WTC11 (cell line): ENCODE data around the gene NENF. TPM values are rescaled to one million over a fixed set of nuclear protein-coding genes. Genes with fewer than 3 reads are reported as not detected.

ENCODE experiments used
- ATAC-seq: fragments of 200-7000 bp; cut with Tn5 transposase; 2 replicates; pipeline ENCODE4 v1.10.0; 2021; ENCODE audit warnings: mild to moderate bottlenecking, moderate library complexity
- CTCF ChIA-PET: fragments of 300-600 bp; sonication (Branson Sonifier 250); formaldehyde crosslinking; loops from one replicate; lab custom pipeline; 2021; ENCODE audit warnings: antibody characterized with exemption; lab: Charles Lee
- POLR2A ChIA-PET: fragments of 350-600 bp; sonication (Branson Sonifier 250); formaldehyde crosslinking; loops from one replicate; lab custom pipeline; 2021; ENCODE audit warnings: antibody characterized with exemption; lab: Charles Lee
- DNase-seq: peaks from one replicate; pipeline ENCODE4 v3.0.0; 2021; ENCODE audit warnings: low spot score
- H3K27ac Mint-ChIP-seq: 2 replicates; pipeline ENCODE4 v1.8.0; 2021; ENCODE audit warnings: mixed read lengths
- H3K27me3 Mint-ChIP-seq: 2 replicates; pipeline ENCODE4 v1.8.0; 2021; ENCODE audit warnings: low read depth, mild to moderate bottlenecking, moderate library complexity, mixed read lengths
- H3K36me3 Mint-ChIP-seq: 2 replicates; pipeline ENCODE4 v1.8.0; 2021; ENCODE audit warnings: mixed read lengths
- H3K4me1 Mint-ChIP-seq: 2 replicates; pipeline ENCODE4 v1.8.0; 2022; ENCODE audit warnings: mixed read lengths
- H3K4me3 Mint-ChIP-seq: 2 replicates; pipeline ENCODE4 v1.8.0; 2021; ENCODE audit warnings: mild to moderate bottlenecking, moderate library complexity, mixed read lengths
- H3K9me3 Mint-ChIP-seq: 2 replicates; pipeline ENCODE4 v1.8.0; 2021; ENCODE audit warnings: mixed read lengths
- ARID4B ChIP-seq: sonication (generic); formaldehyde crosslinking; IDR thresholded peaks from 2 replicates; pipeline ENCODE4 v1.8.0; 2023; ENCODE audit warnings: missing genetic modification reagents, mild to moderate bottlenecking, borderline replicate concordance
- ATF1 ChIP-seq: sonication (generic); formaldehyde crosslinking; IDR thresholded peaks from 2 replicates; pipeline ENCODE4 v1.8.1; 2023; ENCODE audit warnings: mild to moderate bottlenecking, moderate library complexity, missing genetic modification reagents
- ATF6 ChIP-seq: sonication (generic); formaldehyde crosslinking; IDR thresholded peaks from 2 replicates; pipeline ENCODE4 v1.8.1; 2023; ENCODE audit warnings: mild to moderate bottlenecking, missing genetic modification reagents
- ERG ChIP-seq: fragments of 250-450 bp; sonication (Bioruptor Pico); IDR thresholded peaks from 2 replicates; pipeline ENCODE4 v1.8.0; 2021; ENCODE audit warnings: mild to moderate bottlenecking
- ESRRA ChIP-seq: sonication (generic); formaldehyde crosslinking; IDR thresholded peaks from 2 replicates; pipeline ENCODE4 v1.8.1; 2022; ENCODE audit warnings: mild to moderate bottlenecking, missing genetic modification reagents, borderline replicate concordance
- HMGXB4 ChIP-seq: sonication (generic); formaldehyde crosslinking; IDR thresholded peaks from 2 replicates; pipeline ENCODE4 v1.8.1; 2023; ENCODE audit warnings: mild to moderate bottlenecking, moderate library complexity, missing genetic modification reagents
- JUN ChIP-seq: sonication (generic); formaldehyde crosslinking; IDR thresholded peaks from 2 replicates; pipeline ENCODE4 v1.8.0; 2023; ENCODE audit warnings: mild to moderate bottlenecking, missing genetic modification reagents
- NFATC4 ChIP-seq: fragments of 250-450 bp; sonication (Bioruptor Pico); IDR thresholded peaks from 2 replicates; pipeline ENCODE4 v1.9.0; 2021; ENCODE audit warnings: mild to moderate bottlenecking
- PRDM15 ChIP-seq: sonication (generic); formaldehyde crosslinking; IDR thresholded peaks from 2 replicates; pipeline ENCODE4 v1.8.0; 2022; ENCODE audit warnings: missing genetic modification reagents
- USF1 ChIP-seq: sonication (generic); formaldehyde crosslinking; IDR thresholded peaks from 2 replicates; pipeline ENCODE4 v1.8.0; 2022; ENCODE audit warnings: mild to moderate bottlenecking, missing genetic modification reagents
- ZBTB21 ChIP-seq: sonication (generic); formaldehyde crosslinking; IDR thresholded peaks from 2 replicates; pipeline ENCODE4 v1.8.1; 2023; ENCODE audit warnings: mild to moderate bottlenecking, missing genetic modification reagents, borderline replicate concordance
- ZNF219 ChIP-seq: sonication (generic); formaldehyde crosslinking; IDR thresholded peaks from 2 replicates; pipeline ENCODE4 v1.8.0; 2023; ENCODE audit warnings: missing genetic modification reagents, mild to moderate bottlenecking, borderline replicate concordance
- ZNF263 ChIP-seq: sonication (generic); formaldehyde crosslinking; IDR thresholded peaks from 2 replicates; pipeline ENCODE4 v1.8.1; 2022; ENCODE audit warnings: low read depth, mild to moderate bottlenecking, moderate library complexity, missing genetic modification reagents
- ZNF396 ChIP-seq: fragments of 250-450 bp; sonication (Bioruptor Pico); IDR thresholded peaks from 2 replicates; pipeline ENCODE4 v1.8.0; 2021; ENCODE audit warnings: mild to moderate bottlenecking, moderate library complexity, borderline replicate concordance
- ZNF416 ChIP-seq: fragments of 250-450 bp; sonication (Bioruptor Pico); IDR thresholded peaks from 2 replicates; pipeline ENCODE4 v1.9.0; 2021; ENCODE audit warnings: mild to moderate bottlenecking, inconsistent platforms
- ZNF425 ChIP-seq: fragments of 250-450 bp; sonication (Bioruptor Pico); conservative IDR thresholded peaks from 2 replicates; pipeline ENCODE4 v1.9.0; 2021; ENCODE audit warnings: mild to moderate bottlenecking
- ZNF671 ChIP-seq: fragments of 250-450 bp; sonication (Bioruptor Pico); IDR thresholded peaks from 2 replicates; pipeline ENCODE4 v1.8.0; 2021; ENCODE audit warnings: mild to moderate bottlenecking
- total RNA-seq: library from RNA; stranded (reverse); gene quantifications from 3 replicates; pipeline ENCODE4 v1.2.3, GENCODE V29; 2021

NENF gene
- total RNA-seq, 1 experiment from 2014 or later = 27.3 TPM

GRCh38 chr1:212401838-212402582 is 30.7 kb upstream of the NENF start:
- no peak for ATAC-seq
- no peak overlapping the region for H3K27ac Mint-ChIP-seq
- peaks cover 73% of the 10 kb centered on the region for H3K36me3 Mint-ChIP-seq
- ChIA-PET CTCF (no interaction called here), POLR2A (no interaction called here)
- no peak for DNase-seq
- H3K4me1 Mint-ChIP-seq = no peaks in the 10 kb centered on the region
- no peak overlapping the region for H3K4me3 Mint-ChIP-seq
- no peak for TF ChIP-seq ZNF219
- no peak for TF ChIP-seq ZNF416 (CRISPR knock-in tag)
- no peak for TF ChIP-seq ZNF263 (CRISPR knock-in tag)
- TF ChIP-seq ZNF396 (CRISPR knock-in tag) = no peak
- no peak for TF ChIP-seq JUN (CRISPR knock-in tag)
- H3K27me3 Mint-ChIP-seq = no peaks in the 10 kb centered on the region; the same call in 1 of the 2 replicates
- H3K9me3 Mint-ChIP-seq = peaks cover 18% of the 10 kb centered on the region

- Mint-ChIP-seq H3K4me3 (no peak overlapping the region), H3K9me3 (peaks cover 11% of the 10 kb centered on the region), H3K27ac (no peak overlapping the region), H3K4me1 (no peaks in the 10 kb centered on the region), H3K27me3 (no peaks in the 10 kb centered on the region; the same call in 1 of the 2 replicates), H3K36me3 (peaks cover 73% of the 10 kb centered on the region)
- ATAC-seq (no peak), DNase-seq (no peak)
- ChIA-PET POLR2A (no interaction called here), CTCF (no interaction called here)
- TF ChIP-seq USF1 (CRISPR knock-in tag) (no peak), HMGXB4 (CRISPR knock-in tag) (no peak), ATF6 (no peak), ZNF425 (no peak), ARID4B (CRISPR knock-in tag) (no peak), NFATC4 (CRISPR knock-in tag) (no peak), ESRRA (CRISPR knock-in tag) (no peak), ERG (CRISPR knock-in tag) (no peak), PRDM15 (CRISPR knock-in tag) (no peak), ZNF671 (CRISPR knock-in tag) (no peak), ZBTB21 (CRISPR knock-in tag) (no peak), ATF1 (CRISPR knock-in tag) (no peak)
These were observed 29.9 kb upstream of the NENF start for GRCh38 chr1:212402666-212403321.
